ENCODE results near the gene MEMO1.

MEMO1 gene

GRCh38 chr2:31979956-31980355 lies 30.9 kb downstream of the MEMO1 start:
- no peak overlapping the region for H3K4me3 ChIP-seq (ENCODE audit: low read depth, low read length)
- no peak for DNase-seq (ENCODE audit: low read depth)
- TF ChIP-seq MAX (IDR thresholded peaks at IDR 0.05; ENCODE audit: low read depth, low read length), result no peak
- no peak for TF ChIP-seq CTCF (IDR thresholded peaks at IDR 0.05; ENCODE audit: low read depth, low read length)
- TF ChIP-seq MYC (IDR thresholded peaks at IDR 0.05; ENCODE audit: low read depth, low read length), result no peak
- no peak for TF ChIP-seq POLR2A (IDR thresholded peaks at IDR 0.05; ENCODE audit: extremely low read depth, insufficient read length)

- H3K4me3 ChIP-seq (ENCODE audit: low read depth, low read length), result no peak overlapping the region
- TF ChIP-seq CTCF (IDR thresholded peaks at IDR 0.05; ENCODE audit: low read depth, low read length) (no peak), POLR2A (IDR thresholded peaks at IDR 0.05; ENCODE audit: extremely low read depth, insufficient read length) (no peak), MAX (IDR thresholded peaks at IDR 0.05; ENCODE audit: low read depth, low read length) (no peak), MYC (IDR thresholded peaks at IDR 0.05; ENCODE audit: low read depth, low read length) (no peak)
- DNase-seq (ENCODE audit: low read depth), result no peak
Observed at GRCh38 chr2:31979018-31979417, 31.8 kb downstream of the MEMO1 start.

- no peak for DNase-seq (ENCODE audit: low read depth)
- H3K4me3 ChIP-seq (ENCODE audit: low read depth, low read length), result no peak overlapping the region
- TF ChIP-seq POLR2A (IDR thresholded peaks at IDR 0.05; ENCODE audit: extremely low read depth, insufficient read length) (no peak), MYC (IDR thresholded peaks at IDR 0.05; ENCODE audit: low read depth, low read length) (no peak), CTCF (IDR thresholded peaks at IDR 0.05; ENCODE audit: low read depth, low read length) (no peak)
Observed at GRCh38 chr2:31978436-31978835, 32.4 kb downstream of the MEMO1 start.

- DNase-seq (ENCODE audit: low read depth), result no peak
- TF ChIP-seq MAX (IDR thresholded peaks at IDR 0.05; ENCODE audit: low read depth, low read length), result no peak
- no peak for TF ChIP-seq MYC (IDR thresholded peaks at IDR 0.05; ENCODE audit: low read depth, low read length)
- no peak for TF ChIP-seq CTCF (IDR thresholded peaks at IDR 0.05; ENCODE audit: low read depth, low read length)
- TF ChIP-seq POLR2A (IDR thresholded peaks at IDR 0.05; ENCODE audit: extremely low read depth, insufficient read length), result no peak
- no peak overlapping the region for H3K4me3 ChIP-seq (ENCODE audit: low read depth, low read length)
Observed at GRCh38 chr2:31973665-31974064, 37.1 kb downstream of the MEMO1 start.

GRCh38 chr2:31972059-31972458 lies 38.7 kb downstream of the MEMO1 start:
- TF ChIP-seq CTCF (IDR thresholded peaks at IDR 0.05; ENCODE audit: low read depth, low read length) (no peak), MAX (IDR thresholded peaks at IDR 0.05; ENCODE audit: low read depth, low read length) (no peak), POLR2A (IDR thresholded peaks at IDR 0.05; ENCODE audit: extremely low read depth, insufficient read length) (no peak), MYC (IDR thresholded peaks at IDR 0.05; ENCODE audit: low read depth, low read length) (no peak)
- DNase-seq (ENCODE audit: low read depth), result no peak
- H3K4me3 ChIP-seq (ENCODE audit: low read depth, low read length), result no peak overlapping the region

- TF ChIP-seq POLR2A (IDR thresholded peaks at IDR 0.05; ENCODE audit: extremely low read depth, insufficient read length) (no peak), MAX (IDR thresholded peaks at IDR 0.05; ENCODE audit: low read depth, low read length) (no peak), MYC (IDR thresholded peaks at IDR 0.05; ENCODE audit: low read depth, low read length) (no peak), CTCF (IDR thresholded peaks at IDR 0.05; ENCODE audit: low read depth, low read length) (no peak)
- DNase-seq (ENCODE audit: low read depth), result no peak
- no peak overlapping the region for H3K4me3 ChIP-seq (ENCODE audit: low read depth, low read length)
Observed at GRCh38 chr2:31969178-31969577, 41.6 kb downstream of the MEMO1 start.

Data from NB4 (cell line).